Caco-2 (cell line): Measurements from ENCODE around the gene FAM181B. TPM values are rescaled to one million over a fixed set of nuclear protein-coding genes. Genes with fewer than 3 reads are reported as not detected.

ENCODE experiments used
- BruUV-seq: library from RNA; stranded (reverse); fragments of 400-500 nt; replicated peaks from 2 replicates; lab custom pipeline; 2021; lab: Mats Ljungman, UMichigan
- CTCF ChIA-PET: fragments of 300-600 bp; sonication (Branson Sonifier 250); formaldehyde crosslinking; loops from one replicate; lab custom pipeline; 2022; ENCODE audit warnings: antibody characterized with exemption; lab: Charles Lee
- POLR2A ChIA-PET: fragments of 300-600 bp; sonication (Branson Sonifier 250); formaldehyde crosslinking; loops from one replicate; lab custom pipeline; 2022; ENCODE audit warnings: antibody characterized with exemption; lab: Charles Lee
- DNase-seq, 2 experiments: peaks; one replicate each; pipeline versions ENCODE4 v3.0.0 to v3.0.0-alpha.2; 2020 to 2022
- H3K27me3 ChIP-seq: replicated peaks from 2 replicates; pipeline ENCODE4 v1.6.0; 2011; ENCODE audit warnings: low read length; ENCODE audit not compliant: control insufficient read depth, insufficient read depth
- H3K36me3 ChIP-seq: 2 replicates; pipeline ENCODE4 v1.5.1; 2011; ENCODE audit warnings: low read length; ENCODE audit not compliant: control insufficient read depth, insufficient read depth
- H3K4me1 ChIP-seq: fragments of 250-450 bp; sonication (Bioruptor Pico); 2 replicates; pipeline ENCODE4 v1.5.1; 2020; ENCODE audit warnings: mild to moderate bottlenecking
- H3K4me3 ChIP-seq: 2 replicates; pipeline ENCODE4 v1.5.1; 2011; ENCODE audit warnings: low read depth, mild to moderate bottlenecking, control low read depth, low read length
- H3K9me3 ChIP-seq: fragments of 250-450 bp; sonication (Bioruptor Pico); 2 replicates; pipeline ENCODE4 v1.5.1; 2020; ENCODE audit warnings: mild to moderate bottlenecking, moderate library complexity
- H3K27ac Mint-ChIP-seq: one replicate; pipeline ENCODE4 v1.8.0; 2022; ENCODE audit warnings: mixed read lengths; ENCODE audit not compliant: unreplicated experiment
- H3K27me3 Mint-ChIP-seq: one replicate; pipeline ENCODE4 v1.8.0; 2022; ENCODE audit warnings: mixed read lengths; ENCODE audit not compliant: insufficient read depth, unreplicated experiment
- H3K36me3 Mint-ChIP-seq: one replicate; pipeline ENCODE4 v1.8.0; 2022; ENCODE audit warnings: mild to moderate bottlenecking, mixed read lengths; ENCODE audit not compliant: insufficient read depth, unreplicated experiment
- H3K4me1 Mint-ChIP-seq: one replicate; pipeline ENCODE4 v1.8.0; 2022; ENCODE audit warnings: low read depth, mixed read lengths; ENCODE audit not compliant: unreplicated experiment
- H3K4me3 Mint-ChIP-seq: one replicate; pipeline ENCODE4 v1.8.0; 2022; ENCODE audit warnings: mild to moderate bottlenecking, moderate library complexity, mixed read lengths; ENCODE audit not compliant: unreplicated experiment
- H3K9me3 Mint-ChIP-seq: one replicate; pipeline ENCODE4 v1.8.0; 2022; ENCODE audit warnings: mixed read lengths; ENCODE audit not compliant: unreplicated experiment
- intact Hi-C: fragments of 100-400 bp; cut with micrococcal nuclease; formaldehyde crosslinking; loops from one replicate; pipeline ENCODE4 v1.10.0; 2022; ENCODE audit not compliant: unreplicated experiment
- total RNA-seq: library from RNA; stranded (reverse); gene quantifications from 2 replicates; pipeline ENCODE4 v1.2.3, GENCODE V29; 2022
- TF ChIP-seq, protein P1 (sequence below), 2 experiments: fragments of 200-600 bp in 1 of 2; IDR thresholded peaks; 1 replicate in 1 of 2; 2 replicates in 1 of 2; pipeline versions ENCODE4 v1.5.1 to v1.8.0; 2011 to 2022; ENCODE audit warnings: antibody characterized with exemption in 1 of 2, control low read depth in 1 of 2, inconsistent platforms in 1 of 2, low read depth in 1 of 2, low read length in 1 of 2, mild to moderate bottlenecking in 1 of 2, moderate library complexity in 1 of 2; ENCODE audit not compliant: insufficient read depth in 1 of 2, severe bottlenecking in 1 of 2, unreplicated experiment in 1 of 2

The FAM181B gene
- total RNA-seq, 1 experiment from 2014 or later, result not detected

DNA sequence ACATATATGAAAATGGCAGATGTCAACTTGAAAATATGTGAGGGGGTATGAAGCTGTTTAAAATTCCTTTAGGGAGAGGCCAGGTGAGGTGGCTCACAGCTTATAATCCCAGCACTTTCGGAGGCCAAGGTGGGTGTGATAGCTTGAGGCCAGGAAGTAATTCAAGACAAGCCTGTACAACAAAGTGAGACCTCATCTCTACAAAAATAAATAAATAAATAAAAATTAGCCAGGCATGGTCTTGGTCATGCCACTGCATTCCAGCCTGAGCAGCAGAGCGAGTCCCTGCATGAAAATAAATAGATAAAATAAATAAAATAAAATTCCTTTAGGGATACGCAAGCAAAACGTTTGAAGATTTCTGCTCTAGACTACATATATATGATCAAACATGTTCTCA, 38.1 kb upstream of the FAM181B start:
- Histone ChIP-seq H3K27me3 (no peaks in the 10 kb centered on the region), H3K4me3 (no peak overlapping the region), H3K9me3 (no peaks in the 10 kb centered on the region), H3K36me3 (no peaks in the 10 kb centered on the region), H3K4me1 (no peaks in the 10 kb centered on the region)
- H3K36me3 Mint-ChIP-seq, result no peaks in the 10 kb centered on the region
- BruUV-seq, result no TSS peak
- H3K4me1 Mint-ChIP-seq, result no peaks in the 10 kb centered on the region
- ChIA-PET POLR2A (no interaction called here), CTCF (no interaction called here)
- no peaks in the 10 kb centered on the region for H3K9me3 Mint-ChIP-seq
- intact Hi-C loops, result no loop called here
- TF ChIP-seq, protein P1, sequence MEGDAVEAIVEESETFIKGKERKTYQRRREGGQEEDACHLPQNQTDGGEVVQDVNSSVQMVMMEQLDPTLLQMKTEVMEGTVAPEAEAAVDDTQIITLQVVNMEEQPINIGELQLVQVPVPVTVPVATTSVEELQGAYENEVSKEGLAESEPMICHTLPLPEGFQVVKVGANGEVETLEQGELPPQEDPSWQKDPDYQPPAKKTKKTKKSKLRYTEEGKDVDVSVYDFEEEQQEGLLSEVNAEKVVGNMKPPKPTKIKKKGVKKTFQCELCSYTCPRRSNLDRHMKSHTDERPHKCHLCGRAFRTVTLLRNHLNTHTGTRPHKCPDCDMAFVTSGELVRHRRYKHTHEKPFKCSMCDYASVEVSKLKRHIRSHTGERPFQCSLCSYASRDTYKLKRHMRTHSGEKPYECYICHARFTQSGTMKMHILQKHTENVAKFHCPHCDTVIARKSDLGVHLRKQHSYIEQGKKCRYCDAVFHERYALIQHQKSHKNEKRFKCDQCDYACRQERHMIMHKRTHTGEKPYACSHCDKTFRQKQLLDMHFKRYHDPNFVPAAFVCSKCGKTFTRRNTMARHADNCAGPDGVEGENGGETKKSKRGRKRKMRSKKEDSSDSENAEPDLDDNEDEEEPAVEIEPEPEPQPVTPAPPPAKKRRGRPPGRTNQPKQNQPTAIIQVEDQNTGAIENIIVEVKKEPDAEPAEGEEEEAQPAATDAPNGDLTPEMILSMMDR (IDR thresholded peaks at IDR 0.05; ENCODE audit: insufficient read depth in 1 of 2, low read depth in 1 of 2, low read length in 1 of 2, severe bottlenecking in 1 of 2, unreplicated experiment in 1 of 2), result no peak
- H3K27ac Mint-ChIP-seq, result no peak overlapping the region
- DNase-seq, result no peak
- no peak overlapping the region for H3K4me3 Mint-ChIP-seq
- H3K27me3 Mint-ChIP-seq, result peaks cover 15% of the 10 kb centered on the region

DNA sequence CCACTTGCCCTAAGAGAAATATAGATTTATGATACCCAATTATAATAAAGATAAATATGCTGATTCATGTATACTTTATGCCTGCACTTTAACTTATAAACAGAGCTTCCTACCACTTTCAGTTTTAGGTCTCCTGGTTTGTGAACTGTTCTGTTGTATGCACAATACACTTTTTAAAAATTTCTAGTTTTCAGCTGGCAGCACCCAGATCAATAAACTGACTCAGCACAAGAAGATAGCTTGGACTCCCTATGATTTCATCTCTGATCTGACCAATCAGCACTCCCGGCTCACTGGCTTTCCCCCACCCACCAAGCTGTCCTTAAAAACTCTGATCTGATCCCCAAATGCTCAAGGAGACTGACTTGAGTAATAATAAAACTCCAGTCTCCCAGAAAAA, 33.5 kb upstream of the FAM181B start:
- no peaks in the 10 kb centered on the region for H3K9me3 Mint-ChIP-seq
- TF ChIP-seq, protein P1 (IDR thresholded peaks at IDR 0.05; ENCODE audit: insufficient read depth in 1 of 2, low read depth in 1 of 2, low read length in 1 of 2, severe bottlenecking in 1 of 2, unreplicated experiment in 1 of 2), result no peak
- intact Hi-C loops, result no loop called here
- no peak for DNase-seq
- Histone ChIP-seq H3K9me3 (no peaks in the 10 kb centered on the region), H3K4me1 (no peaks in the 10 kb centered on the region), H3K27me3 (no peaks in the 10 kb centered on the region), H3K36me3 (no peaks in the 10 kb centered on the region), H3K4me3 (no peak overlapping the region)
- no peak overlapping the region for H3K4me3 Mint-ChIP-seq
- BruUV-seq, result no TSS peak
- no peaks in the 10 kb centered on the region for H3K4me1 Mint-ChIP-seq
- H3K27me3 Mint-ChIP-seq, result peaks cover 17% of the 10 kb centered on the region
- ChIA-PET CTCF (interaction anchor here (0.8 kb wide), 1 partner anchor 9 kb away, joined by 3 read pairs; no protein-coding TSS in a partner anchor), POLR2A (no interaction called here)
- no peak overlapping the region for H3K27ac Mint-ChIP-seq
- H3K36me3 Mint-ChIP-seq, result no peaks in the 10 kb centered on the region

DNA sequence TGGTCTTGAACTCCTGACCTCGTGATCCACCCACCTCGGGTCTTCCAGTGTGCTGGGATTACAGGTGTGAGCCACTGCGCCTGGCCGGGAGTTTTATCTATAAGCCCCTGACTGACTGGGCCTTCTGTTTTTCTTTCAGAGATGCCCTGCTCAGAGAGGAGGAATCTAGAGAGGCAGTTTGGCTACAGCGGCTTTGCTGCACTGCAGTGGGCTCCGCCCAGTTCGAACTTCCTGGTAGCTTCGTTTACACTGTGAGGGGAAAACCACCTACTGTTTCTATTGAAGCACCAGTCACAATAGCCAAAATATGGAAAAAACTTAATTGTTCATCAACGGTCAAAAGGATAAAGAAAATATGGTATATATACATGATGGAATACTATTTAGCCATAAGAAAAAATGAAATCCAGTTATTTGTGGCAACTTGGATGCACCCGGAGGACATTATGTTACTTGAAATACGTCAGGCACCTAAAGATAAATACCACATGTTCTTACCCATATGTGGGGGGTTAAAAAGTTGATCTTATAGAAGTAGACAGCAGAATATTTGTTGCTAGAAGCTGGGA, 31.9 kb upstream of the FAM181B start:
- Histone ChIP-seq H3K4me3 (no peak overlapping the region), H3K4me1 (no peaks in the 10 kb centered on the region), H3K36me3 (no peaks in the 10 kb centered on the region), H3K9me3 (no peaks in the 10 kb centered on the region), H3K27me3 (no peaks in the 10 kb centered on the region)
- intact Hi-C loops, result no loop called here
- Mint-ChIP-seq H3K27me3 (peaks cover 25% of the 10 kb centered on the region), H3K4me1 (no peaks in the 10 kb centered on the region), H3K9me3 (no peaks in the 10 kb centered on the region), H3K4me3 (no peak overlapping the region), H3K27ac (no peak overlapping the region), H3K36me3 (no peaks in the 10 kb centered on the region)
- CTCF ChIA-PET, result interaction anchor here (1.1 kb wide), 1 partner anchor 10 kb away, joined by 3 read pairs; no protein-coding TSS in a partner anchor
- TF ChIP-seq, protein P1 (IDR thresholded peaks at IDR 0.05; ENCODE audit: insufficient read depth in 1 of 2, low read depth in 1 of 2, low read length in 1 of 2, severe bottlenecking in 1 of 2, unreplicated experiment in 1 of 2), result no peak
- no TSS peak for BruUV-seq
- DNase-seq, result no peak
- POLR2A ChIA-PET, result no interaction called here
